ENCODE results near the gene FGD2.

The FGD2 gene

DNA sequence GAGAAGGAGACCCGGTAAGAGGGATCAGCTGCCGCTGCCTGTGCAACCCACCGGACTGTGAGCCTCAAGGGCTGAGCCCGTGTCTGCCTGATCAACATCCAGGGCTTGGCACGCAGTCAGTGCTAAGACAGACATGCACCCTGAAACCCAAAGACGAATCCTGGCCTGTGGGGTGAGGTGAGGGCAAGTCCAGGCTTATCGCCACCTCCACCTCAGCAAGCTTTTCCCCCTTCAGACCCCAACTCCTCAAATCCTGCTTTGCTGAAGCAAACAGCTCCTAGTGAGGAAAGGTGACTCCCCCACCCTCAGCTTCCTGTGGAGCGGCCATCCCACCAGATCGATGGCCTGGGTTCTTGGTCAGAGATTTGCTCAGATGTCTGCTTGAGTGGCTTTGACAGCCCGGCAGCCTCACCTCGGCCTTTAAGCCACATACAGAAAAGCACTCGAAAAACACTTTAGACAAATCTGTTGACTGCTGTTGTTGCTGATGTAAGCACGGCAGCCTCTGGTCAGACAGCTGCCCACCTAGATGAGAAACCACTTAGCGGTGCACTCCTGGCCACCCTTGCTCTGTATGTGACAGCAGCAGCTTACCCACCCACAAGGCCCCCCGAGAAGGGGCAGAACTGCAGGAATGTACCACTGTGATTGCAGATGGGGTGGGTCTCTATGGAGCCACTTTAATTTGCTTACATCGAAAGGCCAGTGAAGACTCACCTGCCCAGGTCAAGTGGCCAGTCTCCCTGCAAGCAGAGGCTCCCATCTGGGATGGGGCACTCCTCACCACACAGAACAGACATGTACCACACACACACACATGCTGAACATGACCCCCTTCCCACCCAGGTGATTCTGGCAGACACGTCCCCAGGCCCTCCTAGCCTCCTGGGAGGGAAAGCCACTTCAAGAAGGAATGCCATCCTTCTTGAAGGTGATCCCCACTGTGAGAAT lies 34.3 kb upstream of the FGD2 start:
- no peak for FAIRE-seq
- DNase-seq (ENCODE audit: insufficient read length, low spot score) = no peak

DNA sequence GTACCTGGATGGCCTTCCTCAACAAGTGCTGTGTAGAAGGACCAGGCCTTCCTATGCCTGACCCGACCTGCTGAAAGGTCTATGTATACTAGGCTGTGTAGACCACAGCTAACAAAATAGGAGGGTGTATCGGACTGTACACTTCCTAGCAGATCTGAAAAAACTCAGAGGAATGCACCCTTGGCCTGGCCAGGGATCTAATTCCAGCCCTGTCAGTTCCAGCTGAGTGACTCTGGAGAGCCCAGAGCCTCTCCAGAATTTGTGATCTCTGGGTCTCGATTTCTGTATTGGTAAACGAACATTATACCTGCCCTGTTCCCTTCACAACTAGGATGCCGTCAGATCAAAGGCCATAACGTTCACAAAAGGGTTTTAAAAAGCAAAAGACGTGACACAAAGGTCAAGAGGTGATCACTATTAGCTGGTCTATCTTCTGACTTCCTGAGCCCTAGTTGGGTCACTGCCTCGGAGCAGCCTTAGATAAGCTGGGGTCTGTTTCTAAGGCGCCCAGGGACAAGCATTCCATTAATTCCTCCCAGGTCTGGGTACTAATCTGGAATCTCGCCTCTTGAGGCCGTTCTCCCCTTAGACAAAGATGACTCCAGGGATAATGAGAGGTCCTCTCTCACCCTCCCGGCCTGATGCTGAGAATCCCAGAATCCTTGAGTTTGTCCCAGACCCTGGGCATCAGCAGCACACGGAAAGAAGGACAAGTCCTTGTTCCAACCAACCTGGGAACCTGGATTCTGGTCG lies 33.4 kb upstream of the FGD2 start:
- FAIRE-seq = no peak

DNA sequence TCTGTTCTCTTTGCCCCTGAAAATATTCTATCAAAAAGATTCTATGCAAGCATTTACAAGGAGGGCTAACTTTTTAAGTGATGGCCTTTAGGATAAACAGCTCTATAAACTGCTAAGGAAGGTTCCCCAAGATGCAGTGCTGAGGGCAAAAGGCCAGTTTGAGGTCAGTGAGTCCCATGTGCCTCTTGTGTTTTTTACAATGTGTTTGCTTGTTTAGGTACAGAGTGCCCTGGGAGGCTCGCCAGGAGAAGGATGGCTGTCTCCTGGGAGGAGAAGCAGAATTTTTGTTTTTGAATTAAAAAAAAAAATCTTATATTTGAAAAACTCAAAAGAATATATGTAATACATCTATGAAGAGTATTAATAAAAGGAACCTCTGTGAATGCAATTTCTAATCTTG lies 32.3 kb upstream of the FGD2 start:
- FAIRE-seq = no peak
- DNase-seq (ENCODE audit: insufficient read length, low spot score) = no peak

More for the DNA sequence above, 33.4 kb upstream of the FGD2 start:
- DNase-seq (ENCODE audit: insufficient read length, low spot score) = no peak

GRCh38 chr6:36973647-36974046 lies 31.8 kb upstream of the FGD2 start:
- FAIRE-seq (no peak), DNase-seq (ENCODE audit: insufficient read length, low spot score) (no peak)

- DNase-seq (ENCODE audit: insufficient read length, low spot score) (no peak), FAIRE-seq (no peak)
Measured at GRCh38 chr6:36975231-36976006, 30.0 kb upstream of the FGD2 start.

GRCh38 chr6:36976007-36976264 lies 29.5 kb upstream of the FGD2 start:
- DNase-seq (ENCODE audit: insufficient read length, low spot score) = no peak
- FAIRE-seq = no peak

GRCh38 chr6:36976509-36976908 lies 28.9 kb upstream of the FGD2 start:
- FAIRE-seq = no peak
- DNase-seq (ENCODE audit: insufficient read length, low spot score) = no peak

DNA sequence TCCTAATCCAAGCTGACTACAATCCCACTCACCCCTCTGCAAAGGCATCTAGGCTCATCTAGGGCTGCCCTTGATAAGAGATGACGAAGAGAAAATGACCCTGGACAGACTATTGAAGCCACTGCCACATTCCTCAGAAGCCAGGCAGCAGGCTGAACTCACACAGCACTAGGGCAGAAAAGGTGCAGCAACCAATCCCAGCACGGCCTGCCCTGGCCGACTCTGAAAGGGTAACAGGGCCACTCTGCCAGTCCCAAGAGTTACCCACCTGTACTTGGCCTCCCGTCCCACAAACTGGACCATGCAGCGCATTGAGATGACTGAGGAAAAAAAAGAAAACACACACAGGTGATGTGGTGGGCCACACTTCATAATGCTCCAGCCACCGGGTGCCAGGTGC lies 28.5 kb upstream of the FGD2 start:
- DNase-seq (ENCODE audit: insufficient read length, low spot score) (no peak), FAIRE-seq (no peak)

DNA sequence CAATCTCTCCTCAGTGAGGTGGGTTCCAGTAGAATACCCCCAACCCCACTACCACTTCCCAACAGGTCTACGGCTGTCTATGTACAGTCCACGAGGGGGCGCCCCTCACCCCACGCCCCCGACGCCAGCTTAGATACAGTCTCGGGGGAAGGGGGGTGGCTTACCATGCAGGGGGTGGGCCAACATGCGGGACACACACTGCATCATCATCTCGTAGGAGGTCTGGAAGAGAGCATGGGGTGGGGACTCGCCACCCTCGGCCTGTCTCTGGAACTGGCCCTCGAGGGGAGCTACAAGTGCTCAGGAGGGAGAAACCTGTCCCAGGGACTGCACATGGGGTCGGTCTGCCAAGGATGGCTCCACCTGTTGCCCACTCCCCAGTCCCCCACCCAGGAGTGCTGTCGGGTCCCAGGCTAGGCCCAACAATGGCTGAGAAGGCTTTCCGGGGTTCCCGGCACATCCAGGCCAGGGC lies 27.9 kb upstream of the FGD2 start:
- DNase-seq (ENCODE audit: insufficient read length, low spot score) (no peak), FAIRE-seq (no peak)

DNA sequence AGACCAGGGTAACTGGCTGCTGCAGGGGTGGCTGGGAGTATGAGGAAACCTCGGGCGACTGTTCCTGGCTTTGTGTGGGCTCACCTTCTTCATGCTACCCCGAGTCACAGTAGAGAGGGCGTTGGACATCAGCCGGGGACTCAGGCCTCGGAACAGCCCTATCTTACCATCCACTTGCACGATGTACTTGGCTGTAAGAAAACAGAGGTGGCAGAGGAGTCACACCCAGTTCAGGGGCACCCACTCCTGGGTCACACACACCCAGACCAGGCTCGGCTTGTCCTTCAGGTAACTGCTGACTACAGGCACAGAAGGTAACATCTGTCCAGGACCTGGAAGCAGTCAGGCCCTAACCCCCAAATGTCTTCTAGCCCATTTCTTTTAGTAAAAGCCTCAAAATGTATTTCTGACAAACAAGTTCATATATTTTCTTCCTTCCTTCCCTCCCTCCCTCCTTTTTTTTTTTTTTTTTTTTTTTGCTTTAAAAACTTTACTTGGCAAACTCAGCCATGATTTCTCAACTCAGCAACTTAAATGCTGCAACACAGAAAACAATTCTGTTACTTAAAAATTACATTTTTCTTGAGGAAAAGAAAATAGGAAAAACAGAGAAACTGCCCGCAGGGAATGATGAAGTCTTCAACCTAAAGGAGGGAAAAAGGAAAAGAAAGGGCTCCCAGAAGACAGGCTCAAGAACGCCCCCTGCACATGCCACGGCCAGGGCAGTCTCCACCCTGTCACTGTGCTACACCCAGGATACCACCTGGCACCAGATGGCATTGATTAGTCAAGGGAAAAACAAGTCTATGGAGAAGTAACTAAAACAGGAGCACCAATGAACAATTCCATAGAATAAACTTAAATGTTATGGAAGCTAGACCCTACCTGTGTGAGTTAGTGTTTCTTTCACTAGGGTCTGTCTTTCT lies 26.8 kb upstream of the FGD2 start:
- DNase-seq (ENCODE audit: insufficient read length, low spot score) (no peak), FAIRE-seq (no peak)

DNA sequence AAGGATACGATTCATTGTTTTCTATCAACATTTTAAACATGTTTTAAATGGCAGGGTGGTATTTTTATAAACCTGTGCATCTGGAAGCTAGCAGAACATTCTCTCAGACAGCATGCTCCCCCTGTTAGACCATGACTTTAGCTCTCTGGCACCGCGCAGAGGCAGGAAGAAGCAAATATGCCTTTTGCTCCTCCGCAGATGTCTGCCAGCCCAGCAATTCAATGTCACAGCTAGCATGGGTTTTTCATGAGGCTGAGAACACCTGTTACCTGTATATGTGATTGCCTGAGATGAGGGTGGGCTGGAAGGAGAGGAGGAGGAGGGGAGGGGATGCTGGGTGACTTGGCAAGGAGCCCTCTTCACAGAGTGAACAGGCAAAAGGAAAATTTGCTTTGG lies 26.1 kb upstream of the FGD2 start:
- FAIRE-seq = no peak
- DNase-seq (ENCODE audit: insufficient read length, low spot score) = no peak

DNA sequence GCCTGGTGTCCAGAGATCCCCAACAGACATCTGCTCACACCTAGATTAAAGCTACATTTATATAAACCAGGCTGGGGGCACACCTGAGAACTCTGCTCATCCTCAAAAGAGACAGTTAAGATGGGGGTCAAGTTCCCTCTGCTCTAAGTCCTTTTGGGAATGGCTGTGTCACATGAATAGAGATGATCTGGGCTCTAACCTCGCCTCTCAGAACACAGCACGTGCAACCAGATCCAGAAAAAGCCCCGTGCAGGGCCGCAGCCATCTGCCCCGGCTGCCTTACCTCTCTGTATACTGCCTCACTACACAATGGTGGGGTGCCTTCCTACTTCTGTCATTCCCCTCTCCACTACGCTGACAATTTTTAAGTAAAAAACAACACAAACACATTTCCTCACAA lies 25.3 kb upstream of the FGD2 start:
- DNase-seq (ENCODE audit: insufficient read length, low spot score) = no peak
- no peak for FAIRE-seq

DNA sequence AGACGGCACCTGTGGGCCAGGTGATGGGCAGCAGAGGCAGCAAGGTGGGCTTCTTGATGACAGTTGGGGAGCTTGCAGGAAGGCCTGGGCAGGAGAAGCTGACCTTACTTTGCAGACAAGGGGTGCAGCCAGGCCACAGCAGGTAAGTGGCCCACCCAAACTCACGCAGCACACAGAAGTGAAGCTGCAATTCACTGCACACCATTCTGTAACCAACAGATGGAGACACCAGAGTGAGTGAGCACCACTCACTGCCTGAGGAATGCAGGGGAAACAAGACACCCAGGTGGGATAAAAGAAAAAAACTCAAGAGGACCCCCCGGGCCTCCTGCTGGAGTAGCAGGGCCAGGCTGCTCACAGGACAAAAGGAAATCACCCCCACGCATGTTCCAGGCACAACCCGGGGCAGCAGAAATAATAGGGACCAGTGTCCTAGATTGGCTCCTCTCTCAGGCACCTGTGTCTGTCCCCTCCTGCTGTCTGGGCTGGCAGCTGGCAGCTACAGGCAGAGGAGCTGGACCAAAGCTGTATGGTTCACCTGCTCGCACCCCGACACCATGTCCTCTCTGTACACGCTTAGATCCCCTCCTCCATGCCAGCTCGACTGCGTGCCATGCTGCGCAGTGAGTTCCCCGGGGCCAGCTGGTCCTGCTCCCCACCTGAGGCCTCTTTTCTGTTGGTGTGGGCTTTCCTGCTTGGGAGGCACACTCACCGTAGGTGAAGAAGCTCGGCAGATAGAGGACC lies 24.4 kb upstream of the FGD2 start:
- no peak for FAIRE-seq
- no peak for DNase-seq (ENCODE audit: insufficient read length, low spot score)

- no peak for DNase-seq (ENCODE audit: insufficient read length, low spot score)
- FAIRE-seq = no peak
Measured at GRCh38 chr6:36983538-36983937, 21.9 kb upstream of the FGD2 start.

- DNase-seq (ENCODE audit: insufficient read length, low spot score) (no peak), FAIRE-seq (no peak)
Measured at GRCh38 chr6:36984581-36985416, 20.7 kb upstream of the FGD2 start.

- FAIRE-seq (no peak), DNase-seq (ENCODE audit: insufficient read length, low spot score) (no peak)
Measured at GRCh38 chr6:36985417-36985807, 20.0 kb upstream of the FGD2 start.

- peak; percentile 57 for FAIRE-seq
- DNase-seq (ENCODE audit: insufficient read length, low spot score) = peak; percentile 94
Measured at GRCh38 chr6:36985808-36986703, 19.4 kb upstream of the FGD2 start, which contains the start of gene MTCH1. TSS of gene MTCH1 (minus strand) at chr6:36986196. CDS start at chr6:36986173, 23 bp downstream.

- FAIRE-seq = no peak
Measured at GRCh38 chr6:36986704-36987047, 18.8 kb upstream of the FGD2 start.

More at GRCh38 chr6:36986704-36987047, 18.8 kb upstream of the FGD2 start:
- DNase-seq (ENCODE audit: insufficient read length, low spot score) = no peak
